Measurements from ENCODE around the gene CHMP1B.
"Not testable (repeated sequence)": the region's sequence is repeated elsewhere in the genome, so short reads cannot be mapped to it uniquely, and the experiment has no call there.

Gene CHMP1B

GRCh38 chr18:11842562-11842961 lies 8.7 kb upstream of the CHMP1B start:
- DNase-seq = no peak

- no peak for DNase-seq
Measured at GRCh38 chr18:11844436-11844835, 6.8 kb upstream of the CHMP1B start.

- DNase-seq = no peak
Measured at GRCh38 chr18:11845654-11846053, 5.6 kb upstream of the CHMP1B start.

GRCh38 chr18:11847811-11848210 lies 3.4 kb upstream of the CHMP1B start:
- DNase-seq = no peak

GRCh38 chr18:11849279-11849678 lies 1.9 kb upstream of the CHMP1B start:
- no peak for DNase-seq

- DNase-seq = peak; percentile 67
Measured at GRCh38 chr18:11849841-11850634, 1.2 kb upstream of the CHMP1B start.

GRCh38 chr18:11850821-11851145 lies 430 bp upstream of the CHMP1B start:
- DNase-seq = no peak

- peak; percentile 61 for DNase-seq
Measured at GRCh38 chr18:11851806-11852337, 659 bp downstream of the CHMP1B start.

- DNase-seq = not testable (repeated sequence)
Measured at GRCh38 chr18:11854554-11854953, 3.3 kb downstream of the CHMP1B start.

- DNase-seq = no peak
Measured at GRCh38 chr18:11857177-11857887, 6.1 kb downstream of the CHMP1B start.

- DNase-seq = no peak
Measured at GRCh38 chr18:11859282-11859830, 8.1 kb downstream of the CHMP1B start.

- DNase-seq = no peak
Measured at GRCh38 chr18:11859903-11860407, 8.7 kb downstream of the CHMP1B start.

GRCh38 chr18:11860594-11861450 lies 9.6 kb downstream of the CHMP1B start:
- no peak for DNase-seq

GRCh38 chr18:11861583-11862288 lies 10.5 kb downstream of the CHMP1B start:
- DNase-seq = no peak

- no peak for DNase-seq
Measured at GRCh38 chr18:11862468-11863137, 11.4 kb downstream of the CHMP1B start.

- DNase-seq = no peak
Measured at GRCh38 chr18:11864471-11864870, 13.3 kb downstream of the CHMP1B start.

GRCh38 chr18:11865071-11865470 lies 13.9 kb downstream of the CHMP1B start:
- DNase-seq = no peak

GRCh38 chr18:11866329-11866728 lies 15.1 kb downstream of the CHMP1B start:
- no peak for DNase-seq

GRCh38 chr18:11866764-11867163 lies 15.6 kb downstream of the CHMP1B start:
- DNase-seq = no peak

GRCh38 chr18:11868230-11868629 lies 17.0 kb downstream of the CHMP1B start:
- DNase-seq = no peak

- DNase-seq = no peak
Measured at GRCh38 chr18:11871501-11871900, 20.3 kb downstream of the CHMP1B start.

Data from CD4-positive, alpha-beta T cell treated with Interleukin-10 for 1 hour (primary cell).